GM21515 (cell line): Measurements from ENCODE around the gene EEF1A2.

Source experiments
- ATAC-seq: cut with Tn5 transposase; IDR thresholded peaks from one replicate; pipeline ENCODE4 v1.9.1; 2021; ENCODE audit not compliant: unreplicated experiment

Gene EEF1A2

GRCh38 chr20:63500902-63501817 lies 2.3 kb upstream of the EEF1A2 start:
- no peak for ATAC-seq

DNA sequence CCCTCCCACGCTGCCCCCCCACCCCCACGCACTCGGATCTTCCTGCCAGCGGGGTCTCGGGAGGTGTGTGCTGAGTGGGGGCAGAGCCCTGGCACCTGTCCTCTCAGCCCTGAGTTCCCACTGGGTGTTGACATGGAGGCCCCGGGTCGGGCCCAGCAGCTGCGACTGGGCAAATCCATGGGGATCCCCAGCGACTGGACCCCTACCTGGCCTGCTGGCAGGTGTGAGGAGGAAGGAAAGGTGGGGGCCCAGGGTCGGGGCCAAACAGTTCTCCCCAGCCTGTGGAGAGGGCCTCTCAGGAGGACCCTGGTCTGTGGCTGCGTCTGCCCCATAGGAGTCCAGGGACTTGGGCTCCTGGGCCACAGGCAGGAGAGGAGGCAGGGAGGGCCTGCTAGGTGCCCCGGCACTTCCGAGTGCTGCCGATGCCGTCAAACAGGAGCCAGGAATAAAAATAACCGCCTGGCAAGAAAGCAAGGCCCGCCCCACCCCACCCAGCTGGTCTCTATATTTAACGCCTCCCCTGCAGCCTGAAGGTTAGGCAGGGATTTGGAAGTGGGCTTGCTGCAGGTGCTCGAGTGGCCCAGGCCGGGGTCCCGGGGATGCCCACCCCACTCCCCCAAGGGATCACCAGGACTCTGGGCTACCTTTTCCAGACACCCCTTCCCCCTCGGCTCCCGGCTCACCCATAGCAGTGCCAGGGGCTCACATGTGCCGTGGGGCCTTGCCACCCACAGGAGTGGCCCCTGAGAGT lies 1.4 kb upstream of the EEF1A2 start:
- no peak for ATAC-seq

- no peak for ATAC-seq
These were observed 571 bp upstream of the EEF1A2 start for GRCh38 chr20:63499338-63499969.

DNA sequence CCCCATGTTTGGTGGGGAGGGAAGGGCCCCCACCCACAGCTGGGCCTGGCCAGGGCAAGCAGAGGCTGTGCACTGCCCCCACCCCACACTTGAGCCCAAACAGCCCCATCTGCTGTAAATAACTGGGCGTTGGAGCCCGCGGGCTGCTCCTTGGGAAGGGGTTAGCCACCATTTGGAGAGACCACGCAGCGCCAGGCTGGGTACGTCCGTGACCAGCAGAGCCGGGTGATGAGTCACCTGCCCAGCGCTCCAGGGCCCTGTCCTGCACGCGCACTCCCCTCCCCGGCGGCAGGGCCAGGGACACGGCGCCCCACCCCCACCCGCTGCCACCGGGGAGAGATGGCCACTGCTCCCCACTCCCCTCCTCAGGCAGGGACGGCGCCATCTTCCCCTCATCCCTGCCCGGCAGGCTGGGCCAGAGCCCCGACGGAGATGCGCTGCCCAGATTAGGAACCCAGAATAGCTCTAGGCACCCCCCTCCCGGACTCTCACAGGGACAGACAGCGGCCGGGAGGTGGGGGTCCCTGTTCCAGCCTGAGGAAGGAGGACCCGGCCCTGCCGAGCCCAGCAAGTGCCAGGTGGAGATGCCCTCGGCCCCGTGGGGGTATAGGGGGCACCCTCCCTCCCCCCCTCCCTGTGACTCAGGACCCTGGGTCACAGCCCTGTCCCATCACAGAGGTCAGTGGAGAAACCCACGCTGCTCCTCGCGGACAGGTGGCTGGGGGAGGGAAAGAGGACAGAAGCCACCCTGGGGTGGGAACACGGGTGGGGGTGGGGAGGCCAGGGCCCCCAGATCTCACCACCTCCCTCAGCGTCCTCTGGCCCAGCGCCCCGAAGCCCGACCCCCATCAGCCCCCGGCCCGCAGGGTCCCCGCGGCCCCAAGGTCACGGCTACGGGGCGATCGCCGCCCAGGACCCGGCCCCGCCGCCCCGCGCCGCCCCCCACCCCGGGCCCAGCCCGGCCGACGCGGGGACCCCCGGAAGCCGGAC lies 642 bp downstream of the EEF1A2 start:
- no peak for ATAC-seq

DNA sequence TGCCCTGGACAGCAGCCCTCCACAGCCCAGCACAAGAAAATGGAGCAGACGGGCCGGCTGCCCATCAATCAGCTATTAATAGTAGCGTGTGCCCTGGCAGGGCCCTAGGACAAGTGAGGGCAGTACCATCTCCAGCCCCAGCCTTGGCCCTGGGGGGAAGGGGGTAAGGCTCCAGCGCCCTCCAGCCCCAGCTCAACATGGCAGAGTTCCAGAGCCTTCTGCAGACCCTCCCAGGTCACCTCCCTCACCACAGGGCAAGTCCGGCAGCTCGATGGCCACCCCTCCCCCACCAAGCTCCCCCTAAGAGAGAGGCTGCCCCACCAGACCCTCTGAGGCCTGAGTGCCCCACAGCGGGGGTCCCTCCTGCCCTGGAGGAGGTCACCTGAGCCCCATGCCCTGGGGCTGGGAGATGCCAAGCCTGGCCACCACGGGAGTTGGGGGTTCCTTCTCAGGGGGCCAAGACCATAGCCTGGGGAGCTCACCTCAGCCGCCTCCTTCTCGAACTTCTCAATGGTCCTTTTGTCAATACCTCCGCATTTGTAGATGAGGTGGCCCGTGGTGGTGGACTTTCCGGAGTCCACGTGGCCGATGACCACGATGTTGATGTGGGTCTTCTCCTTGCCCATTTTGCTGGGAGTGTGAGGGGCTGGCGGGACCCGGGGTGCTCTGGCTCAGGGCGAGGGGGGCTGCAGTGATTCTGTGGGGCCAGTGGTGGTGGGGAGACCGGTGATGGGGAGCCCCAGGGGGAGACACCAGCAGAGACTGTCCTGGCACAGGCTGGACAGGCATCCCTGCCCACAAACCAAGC lies 1.5 kb downstream of the EEF1A2 start:
- ATAC-seq, result no peak

DNA sequence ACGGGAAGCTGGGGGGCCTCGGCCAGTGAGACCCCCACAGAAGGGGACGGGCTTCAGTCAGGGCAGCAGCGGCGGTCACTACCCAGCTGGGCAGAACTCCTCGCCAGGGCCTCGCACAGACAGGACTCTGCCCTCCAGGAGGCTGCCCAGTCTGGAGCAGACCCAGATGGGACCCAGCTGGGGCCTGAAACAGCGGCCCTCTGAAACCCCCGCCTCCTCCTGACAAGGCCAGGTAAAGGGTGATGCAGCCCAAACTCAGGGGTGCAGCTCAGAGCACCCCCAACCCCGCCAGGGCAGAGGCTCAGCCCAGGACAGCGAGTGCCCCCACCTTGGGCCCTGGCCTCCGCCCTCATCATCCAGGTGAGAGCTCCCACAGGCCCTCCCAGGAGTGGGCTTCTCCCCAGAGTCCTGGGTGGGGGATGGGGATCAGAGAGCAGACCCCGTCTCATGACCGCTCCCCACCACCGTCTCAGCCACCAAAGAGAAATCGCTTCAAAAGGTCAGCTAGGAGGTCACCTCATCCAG lies 2.2 kb downstream of the EEF1A2 start:
- no peak for ATAC-seq

- no peak for ATAC-seq
These were observed 2.9 kb downstream of the EEF1A2 start for GRCh38 chr20:63495741-63496595.

DNA sequence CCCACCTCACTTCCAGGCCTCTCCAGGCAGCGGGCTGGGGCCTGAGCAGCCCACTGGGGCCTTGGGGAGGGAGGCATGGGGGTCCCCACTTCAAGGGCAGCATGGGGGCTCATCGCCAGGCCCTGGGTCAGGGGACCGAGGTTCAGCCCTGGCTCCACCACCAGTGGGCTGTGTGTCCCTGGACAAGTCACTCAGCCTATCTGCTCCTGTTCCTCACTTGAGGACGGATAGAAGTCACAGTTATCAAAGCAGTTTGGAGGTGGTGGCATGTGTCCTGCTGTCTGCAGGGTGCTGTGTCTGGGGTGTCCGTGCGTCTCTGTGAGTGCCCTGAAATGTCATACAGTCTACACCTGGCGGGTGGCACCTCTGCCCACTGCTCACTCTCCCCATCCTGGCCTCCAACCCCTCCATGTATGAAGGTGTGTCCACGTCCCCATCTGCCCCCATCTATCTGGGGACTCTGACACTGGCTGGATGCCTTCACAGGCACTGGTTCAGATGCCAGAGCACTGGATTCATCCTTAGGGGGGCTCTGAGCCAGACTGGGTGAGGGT lies 3.6 kb downstream of the EEF1A2 start:
- ATAC-seq, result no peak

- ATAC-seq, result no peak
These were observed 4.3 kb downstream of the EEF1A2 start for GRCh38 chr20:63494420-63495166.

- no peak for ATAC-seq
These were observed 4.8 kb downstream of the EEF1A2 start for GRCh38 chr20:63494084-63494419.

- ATAC-seq, result no peak
These were observed 5.3 kb downstream of the EEF1A2 start for GRCh38 chr20:63493563-63494020.

DNA sequence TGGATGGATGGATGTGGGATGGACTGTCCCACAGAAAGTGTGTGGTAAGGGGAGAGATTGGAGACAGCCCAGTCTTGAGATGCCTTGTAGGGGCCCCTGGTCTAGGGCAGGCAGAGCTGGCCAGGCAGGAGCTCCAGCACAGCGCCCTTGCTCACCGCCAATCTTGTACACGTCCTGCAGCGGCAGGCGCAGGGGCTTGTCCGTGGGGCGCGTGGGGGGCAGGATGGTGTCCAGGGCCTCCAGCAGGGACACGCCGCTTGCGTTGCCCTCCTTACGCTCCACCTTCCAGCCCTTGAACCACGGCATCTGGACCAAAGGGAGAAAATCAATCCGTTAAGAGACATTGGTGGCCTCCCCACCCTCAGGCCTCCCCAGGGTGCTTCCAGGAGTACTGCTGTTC lies 5.9 kb downstream of the EEF1A2 start:
- ATAC-seq, result no peak

DNA sequence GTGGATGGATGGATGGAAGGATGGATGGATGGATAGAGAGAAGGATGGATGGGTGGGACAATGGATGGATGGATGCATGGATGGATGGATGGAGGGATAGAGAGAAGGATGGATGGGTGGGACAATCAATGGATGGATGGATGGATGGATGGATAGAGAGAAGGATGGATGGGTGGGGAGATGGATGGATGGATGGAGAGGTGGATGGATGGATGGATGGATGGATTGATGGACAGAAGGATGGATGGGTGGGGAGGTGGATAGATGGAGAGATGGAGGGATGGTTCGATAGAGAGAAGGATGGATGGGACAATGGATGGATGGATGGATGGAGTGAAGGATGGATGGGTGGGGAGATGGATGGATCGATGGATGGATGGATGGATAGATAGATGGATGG lies 6.4 kb downstream of the EEF1A2 start:
- ATAC-seq, result no peak

- no peak for ATAC-seq
These were observed 7.2 kb downstream of the EEF1A2 start for GRCh38 chr20:63491635-63492230.

- no peak for ATAC-seq
These were observed 7.8 kb downstream of the EEF1A2 start for GRCh38 chr20:63491078-63491477.

- ATAC-seq, result no peak
These were observed 8.5 kb downstream of the EEF1A2 start for GRCh38 chr20:63490416-63490815.
